ENCODE measurements around the gene APEH. TPM values are rescaled to one million over a fixed set of nuclear protein-coding genes. Genes with fewer than 3 reads are reported as not detected.

APEH gene
- total RNA-seq, 1 donor from 2014 or later, result 113 TPM

DNA sequence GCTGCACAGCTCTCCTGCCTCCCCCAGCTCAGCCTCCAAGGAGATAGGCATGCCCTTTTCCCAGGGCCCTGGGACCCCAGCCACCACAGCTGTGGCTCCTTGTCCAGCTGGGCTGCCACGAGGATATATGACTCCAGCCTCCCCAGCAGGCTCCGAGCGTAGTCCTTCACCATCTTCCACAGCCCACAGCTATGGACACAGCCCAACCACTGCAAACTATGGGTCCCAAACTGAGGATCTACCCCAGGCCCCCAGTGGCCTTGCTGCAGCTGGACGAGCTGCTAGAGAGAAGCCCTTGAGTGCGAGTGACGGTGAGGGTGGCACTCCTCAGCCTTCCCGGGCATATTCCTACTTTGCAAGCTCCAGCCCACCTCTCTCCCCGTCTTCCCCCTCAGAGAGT lies 20.5 kb upstream of the APEH start:
- TF ChIP-seq, protein P1, sequence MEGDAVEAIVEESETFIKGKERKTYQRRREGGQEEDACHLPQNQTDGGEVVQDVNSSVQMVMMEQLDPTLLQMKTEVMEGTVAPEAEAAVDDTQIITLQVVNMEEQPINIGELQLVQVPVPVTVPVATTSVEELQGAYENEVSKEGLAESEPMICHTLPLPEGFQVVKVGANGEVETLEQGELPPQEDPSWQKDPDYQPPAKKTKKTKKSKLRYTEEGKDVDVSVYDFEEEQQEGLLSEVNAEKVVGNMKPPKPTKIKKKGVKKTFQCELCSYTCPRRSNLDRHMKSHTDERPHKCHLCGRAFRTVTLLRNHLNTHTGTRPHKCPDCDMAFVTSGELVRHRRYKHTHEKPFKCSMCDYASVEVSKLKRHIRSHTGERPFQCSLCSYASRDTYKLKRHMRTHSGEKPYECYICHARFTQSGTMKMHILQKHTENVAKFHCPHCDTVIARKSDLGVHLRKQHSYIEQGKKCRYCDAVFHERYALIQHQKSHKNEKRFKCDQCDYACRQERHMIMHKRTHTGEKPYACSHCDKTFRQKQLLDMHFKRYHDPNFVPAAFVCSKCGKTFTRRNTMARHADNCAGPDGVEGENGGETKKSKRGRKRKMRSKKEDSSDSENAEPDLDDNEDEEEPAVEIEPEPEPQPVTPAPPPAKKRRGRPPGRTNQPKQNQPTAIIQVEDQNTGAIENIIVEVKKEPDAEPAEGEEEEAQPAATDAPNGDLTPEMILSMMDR (IDR thresholded peaks at IDR 0.05), result no peak
- Mint-ChIP-seq H3K9me3 (no peaks in the 10 kb centered on the region), H3K4me1 (peaks cover 8% of the 10 kb centered on the region), H3K27ac (no peak overlapping the region), H3K4me3 (no peak overlapping the region), H3K36me3 (ENCODE audit: low read depth) (no peaks in the 10 kb centered on the region), H3K27me3 (no peaks in the 10 kb centered on the region)
- intact Hi-C loops (cut with micrococcal nuclease), result no loop called here
- CTCF ChIA-PET, result no interaction called here
- ATAC-seq (ENCODE audit: low read depth) (no peak), DNase-seq (no peak)
- POLR2A ChIA-PET, result no interaction called here

- DNase-seq (no peak), ATAC-seq (ENCODE audit: low read depth) (no peak)
- H3K27me3 Mint-ChIP-seq, result no peaks in the 10 kb centered on the region
- TF ChIP-seq, protein P1 (IDR thresholded peaks at IDR 0.05), result no peak
- no peak overlapping the region for H3K27ac Mint-ChIP-seq
- H3K4me3 Mint-ChIP-seq, result no peak overlapping the region
- no peaks in the 10 kb centered on the region for H3K36me3 Mint-ChIP-seq (ENCODE audit: low read depth)
- no peaks in the 10 kb centered on the region for H3K9me3 Mint-ChIP-seq
- CTCF ChIA-PET, result no interaction called here
- H3K4me1 Mint-ChIP-seq, result peaks cover 8% of the 10 kb centered on the region
- POLR2A ChIA-PET, result no interaction called here
- intact Hi-C loops (cut with micrococcal nuclease), result no loop called here
Observed at GRCh38 chr3:49654176-49654825, 19.9 kb upstream of the APEH start.

- H3K9me3 Mint-ChIP-seq, result no peaks in the 10 kb centered on the region
- POLR2A ChIA-PET, result no interaction called here
- DNase-seq, result no peak
- TF ChIP-seq, protein P1 (IDR thresholded peaks at IDR 0.05), result no peak
- H3K36me3 Mint-ChIP-seq (ENCODE audit: low read depth), result no peaks in the 10 kb centered on the region
- no peak overlapping the region for H3K4me3 Mint-ChIP-seq
- H3K27me3 Mint-ChIP-seq, result no peaks in the 10 kb centered on the region
- ATAC-seq (ENCODE audit: low read depth), result peak; percentile 56
- peaks cover 8% of the 10 kb centered on the region for H3K4me1 Mint-ChIP-seq
- CTCF ChIA-PET, result no interaction called here
- no peak overlapping the region for H3K27ac Mint-ChIP-seq
- intact Hi-C loops (cut with micrococcal nuclease), result no loop called here
Observed at GRCh38 chr3:49654955-49655556, 19.1 kb upstream of the APEH start.

DNA sequence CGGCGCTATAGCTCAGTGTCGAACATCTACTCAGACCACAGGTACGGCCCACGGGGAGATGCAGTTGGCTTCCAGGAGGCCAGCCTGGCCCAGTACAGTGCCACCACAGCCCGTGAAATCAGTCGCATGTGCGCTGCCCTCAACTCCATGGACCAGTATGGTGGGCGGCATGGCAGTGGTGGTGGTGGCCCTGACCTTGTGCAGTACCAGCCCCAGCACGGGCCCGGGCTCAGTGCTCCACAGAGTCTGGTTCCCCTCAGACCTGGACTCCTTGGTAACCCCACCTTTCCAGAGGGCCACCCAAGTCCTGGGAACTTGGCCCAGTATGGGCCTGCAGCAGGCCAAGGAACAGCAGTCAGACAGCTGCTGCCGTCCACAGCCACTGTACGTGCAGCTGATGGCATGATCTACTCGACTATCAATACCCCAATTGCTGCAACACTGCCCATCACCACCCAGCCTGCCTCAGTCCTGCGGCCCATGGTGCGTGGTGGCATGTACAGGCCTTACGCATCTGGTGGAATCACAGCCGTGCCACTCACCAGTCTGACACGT lies 18.3 kb upstream of the APEH start:
- DNase-seq (no peak), ATAC-seq (ENCODE audit: low read depth) (no peak)
- CTCF ChIA-PET, result no interaction called here
- Mint-ChIP-seq H3K9me3 (no peaks in the 10 kb centered on the region), H3K4me1 (peaks cover 8% of the 10 kb centered on the region), H3K27me3 (no peaks in the 10 kb centered on the region), H3K4me3 (no peak overlapping the region), H3K27ac (no peak overlapping the region), H3K36me3 (ENCODE audit: low read depth) (no peaks in the 10 kb centered on the region)
- TF ChIP-seq, protein P1 (IDR thresholded peaks at IDR 0.05), result no peak
- POLR2A ChIA-PET, result no interaction called here
- intact Hi-C loops (cut with micrococcal nuclease), result no loop called here

DNA sequence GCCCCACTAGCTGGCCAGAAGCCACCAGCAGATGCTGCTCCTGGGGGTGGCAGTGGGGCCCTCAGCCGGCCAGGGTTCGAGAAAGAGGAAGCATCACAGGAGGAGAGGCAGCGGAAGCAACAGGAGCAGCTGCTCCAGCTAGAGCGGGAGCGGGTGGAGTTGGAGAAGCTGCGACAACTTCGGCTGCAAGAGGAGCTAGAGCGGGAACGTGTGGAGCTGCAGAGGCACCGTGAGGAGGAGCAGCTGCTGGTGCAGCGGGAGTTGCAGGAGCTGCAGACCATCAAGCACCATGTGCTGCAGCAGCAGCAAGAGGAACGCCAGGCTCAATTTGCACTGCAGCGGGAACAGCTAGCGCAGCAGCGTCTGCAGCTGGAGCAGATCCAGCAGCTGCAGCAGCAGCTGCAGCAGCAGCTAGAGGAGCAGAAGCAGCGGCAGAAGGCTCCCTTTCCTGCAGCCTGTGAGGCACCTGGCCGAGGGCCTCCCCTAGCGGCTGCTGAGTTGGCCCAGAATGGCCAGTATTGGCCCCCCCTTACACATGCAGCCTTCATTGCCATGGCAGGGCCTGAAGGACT lies 17.5 kb upstream of the APEH start:
- DNase-seq, result no peak
- Mint-ChIP-seq H3K27ac (no peak overlapping the region), H3K36me3 (ENCODE audit: low read depth) (no peaks in the 10 kb centered on the region), H3K9me3 (no peaks in the 10 kb centered on the region), H3K4me1 (peaks cover 8% of the 10 kb centered on the region), H3K4me3 (no peak overlapping the region), H3K27me3 (no peaks in the 10 kb centered on the region)
- ChIA-PET CTCF (no interaction called here), POLR2A (no interaction called here)
- no peak for ATAC-seq (ENCODE audit: low read depth)
- TF ChIP-seq, protein P1 (IDR thresholded peaks at IDR 0.05), result no peak
- intact Hi-C loops (cut with micrococcal nuclease), result no loop called here

All from activated B cell treated with CpG ODN at 0.5 μM for 24 hours (primary cell).